Left hindlimb (tissue), 1 donor: ENCODE measurements around the gene STK31.
"Not testable (repeated sequence)": the region's sequence is repeated elsewhere in the genome, so short reads cannot be mapped to it uniquely, and the experiment has no call there.

Experiments
- DNase-seq: peaks from one replicate; pipeline ENCODE4 v3.0.0-alpha.2; 2018

Gene STK31

DNA sequence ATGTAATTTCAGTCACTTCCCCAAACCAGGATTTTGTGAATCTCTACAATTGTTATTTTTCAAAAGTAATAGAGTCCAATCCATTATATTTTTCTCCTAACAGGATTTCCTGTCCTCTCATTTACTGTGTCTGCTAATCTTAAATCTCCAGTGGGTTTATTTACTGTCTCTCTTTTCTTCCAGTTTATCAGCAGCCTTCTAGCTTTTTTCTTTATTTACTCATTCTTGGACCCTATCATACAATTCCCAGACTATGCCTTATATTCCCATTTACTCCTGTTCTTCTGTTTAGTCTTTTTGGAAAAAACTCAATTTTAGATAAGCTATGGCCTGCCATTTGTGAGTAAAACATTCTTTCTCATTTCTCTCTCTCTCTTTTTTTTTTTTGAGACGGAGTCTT, 94.7 kb downstream of the STK31 start:
- DNase-seq: no peak

DNA sequence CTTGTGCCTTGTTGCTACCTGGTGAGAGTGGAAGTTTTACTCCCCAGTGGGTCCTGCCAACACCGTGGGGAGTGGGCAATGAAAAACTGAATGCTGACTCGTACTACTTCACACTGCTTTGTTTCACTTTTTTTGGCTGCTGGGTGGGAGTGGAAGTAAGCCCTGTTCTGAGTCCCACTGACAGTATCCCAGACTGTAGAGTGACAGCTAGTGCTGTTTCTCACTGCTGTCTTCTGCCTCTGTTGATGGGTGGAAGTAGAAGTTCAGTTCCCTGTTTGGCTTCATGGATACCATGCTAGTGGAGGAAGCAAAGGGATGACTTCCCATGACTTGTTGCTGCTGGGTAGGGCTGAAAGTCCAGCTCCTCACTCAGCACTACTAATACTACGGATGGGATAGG, 98.4 kb downstream of the STK31 start:
- DNase-seq: no peak

DNA sequence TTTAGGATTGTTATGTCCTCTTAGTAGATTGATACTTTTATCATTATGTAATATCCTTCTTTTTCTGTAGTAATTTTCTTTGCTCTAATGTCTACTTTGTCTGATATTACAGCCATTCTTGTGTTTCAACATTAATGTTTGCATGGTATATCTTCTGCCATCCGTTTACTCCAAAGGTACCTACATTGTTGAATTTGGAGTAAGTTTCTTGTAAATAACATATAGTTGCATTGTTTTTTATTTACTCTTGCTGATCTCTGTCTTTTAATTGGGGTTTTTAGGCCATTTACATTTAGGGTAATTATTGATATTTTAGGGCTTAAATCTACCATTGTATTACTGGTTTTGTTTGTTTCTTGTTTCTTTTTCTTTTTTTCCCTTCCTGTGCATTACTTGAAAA, 100.1 kb downstream of the STK31 start:
- DNase-seq: no peak

DNA sequence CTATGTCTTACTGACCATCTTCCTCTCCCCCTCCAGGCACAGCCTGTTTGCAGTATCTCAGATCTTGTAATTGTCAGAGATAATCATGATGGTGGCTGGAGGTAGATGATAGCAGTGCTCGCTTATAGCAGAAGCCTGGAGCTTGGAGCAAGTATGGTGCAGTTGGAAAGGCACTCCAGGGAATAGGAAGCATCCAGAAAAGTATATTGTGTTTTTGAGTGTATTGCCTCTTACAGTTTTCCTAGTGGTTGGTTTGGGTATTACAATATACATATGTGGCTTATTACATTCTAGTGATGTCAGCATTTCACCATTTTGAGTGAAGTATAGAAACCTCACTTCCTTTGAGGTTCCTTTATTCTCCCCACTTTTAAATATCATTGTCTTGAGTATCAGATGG, 101.5 kb downstream of the STK31 start:
- no peak for DNase-seq

DNA sequence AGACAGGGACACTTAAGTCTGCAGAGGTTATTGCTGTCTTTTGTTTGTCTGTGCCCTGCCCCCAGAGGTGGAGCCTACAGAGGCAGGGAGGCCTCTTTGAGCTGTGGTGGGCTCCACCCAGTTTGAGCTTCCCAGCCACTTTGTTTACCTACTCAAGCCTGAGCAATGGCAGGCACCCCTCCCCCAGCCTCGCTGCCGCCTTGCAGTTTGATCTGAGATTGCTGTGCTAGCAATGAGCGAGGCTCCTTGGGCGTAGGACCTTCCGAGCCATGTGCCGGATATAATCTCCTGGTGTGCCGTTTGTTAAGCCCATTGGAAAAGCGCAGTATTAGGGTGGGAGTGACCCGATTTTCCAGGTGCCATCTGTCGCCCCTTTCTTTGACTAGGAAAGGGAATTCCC, 118.1 kb downstream of the STK31 start:
- not testable (repeated sequence) for DNase-seq

DNA sequence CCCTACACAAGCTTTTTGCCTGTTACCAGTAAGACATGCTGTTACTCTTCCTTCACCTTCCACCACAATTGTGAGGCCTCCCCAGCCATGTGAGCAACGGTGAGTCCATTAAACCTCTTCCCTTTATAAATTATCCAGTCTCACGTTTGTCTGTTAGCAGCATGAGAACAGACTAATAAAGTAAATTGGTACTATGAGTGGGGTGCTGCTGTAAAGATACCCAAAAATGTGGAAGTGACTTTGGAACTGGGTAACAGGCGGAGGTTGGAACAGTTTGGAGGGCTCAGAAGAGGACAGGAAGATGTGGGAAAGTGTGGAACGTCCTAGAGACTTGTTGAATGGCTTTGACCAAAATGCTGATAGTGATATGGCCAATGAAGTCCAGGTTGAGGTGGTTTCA, 122.7 kb downstream of the STK31 start:
- not testable (repeated sequence) for DNase-seq

DNA sequence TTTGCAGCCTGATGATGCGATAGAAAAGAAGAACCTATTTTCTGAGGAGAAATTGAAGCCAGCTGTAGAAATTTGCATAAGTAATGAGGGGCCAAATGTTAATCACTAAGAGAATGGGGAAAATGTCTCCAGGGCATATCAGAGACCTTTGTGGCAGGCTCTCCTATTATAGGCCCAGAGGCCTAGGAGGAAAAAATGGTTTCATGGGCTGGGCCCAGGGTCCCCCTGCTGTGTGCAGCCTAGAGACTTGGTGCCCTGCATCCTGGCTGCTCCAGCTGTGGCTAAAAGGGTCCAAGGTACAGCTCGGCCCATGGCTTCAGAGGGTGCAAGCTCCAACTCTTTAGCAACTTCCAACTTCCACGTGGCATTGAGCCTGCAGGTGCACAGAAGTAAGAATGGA, 123.4 kb downstream of the STK31 start:
- no peak for DNase-seq

DNA sequence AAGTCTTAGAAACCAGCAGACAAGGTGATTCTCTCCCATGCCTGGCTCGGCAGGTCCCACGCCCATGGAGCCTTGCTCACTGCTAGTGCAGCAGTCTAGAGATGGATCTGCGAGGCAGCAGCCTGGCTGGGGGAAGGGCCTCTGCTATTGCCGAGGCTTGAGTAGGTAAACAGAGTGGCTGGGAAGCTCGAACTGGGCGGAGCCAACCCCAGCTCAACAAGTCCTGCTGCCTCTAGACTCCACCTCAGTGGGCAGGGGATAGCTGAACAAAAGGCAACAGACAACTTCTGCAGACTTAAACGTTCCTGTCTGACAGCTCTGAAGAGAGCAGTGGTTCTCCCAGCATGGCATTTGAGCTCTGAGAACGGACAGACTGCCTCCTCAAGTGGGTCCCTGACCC, 134.8 kb downstream of the STK31 start:
- not testable (repeated sequence) for DNase-seq

DNA sequence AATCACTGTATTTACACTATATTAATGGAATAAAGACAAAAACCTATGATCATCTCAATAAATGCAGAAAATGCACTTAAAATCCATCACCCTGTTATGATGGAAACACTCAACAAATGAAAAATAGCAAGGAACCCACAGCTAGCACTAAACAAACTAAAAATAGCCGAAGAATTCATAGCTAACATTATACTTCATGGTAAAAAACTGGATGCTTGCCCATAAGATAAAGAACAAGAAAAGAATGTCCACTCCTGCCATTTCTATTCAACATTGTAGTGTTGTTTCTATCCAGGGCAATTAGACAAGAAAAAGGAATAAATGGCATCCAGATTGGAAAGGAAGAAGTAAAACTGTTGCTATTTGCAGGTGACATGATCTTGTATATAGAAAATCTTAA, 142.1 kb downstream of the STK31 start:
- no peak for DNase-seq

DNA sequence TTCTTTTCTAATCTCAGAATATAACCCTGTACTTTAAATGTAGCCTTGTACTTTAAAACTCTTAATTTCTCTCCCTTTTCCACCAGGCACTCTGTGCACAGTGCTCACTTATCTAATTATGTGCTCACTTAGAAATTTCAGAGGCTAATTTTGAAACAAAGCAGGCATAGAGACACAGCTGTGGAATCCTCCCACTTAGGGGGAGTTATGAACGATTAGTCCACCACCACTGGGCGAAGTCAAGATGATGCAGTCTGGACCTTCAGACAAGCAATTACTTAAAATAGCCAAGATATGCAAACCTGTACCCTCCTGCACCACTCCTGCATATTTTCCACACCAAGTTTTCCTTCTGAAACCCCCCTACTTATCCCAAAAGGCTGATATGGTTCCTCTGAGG, 143.0 kb downstream of the STK31 start:
- no peak for DNase-seq

DNA sequence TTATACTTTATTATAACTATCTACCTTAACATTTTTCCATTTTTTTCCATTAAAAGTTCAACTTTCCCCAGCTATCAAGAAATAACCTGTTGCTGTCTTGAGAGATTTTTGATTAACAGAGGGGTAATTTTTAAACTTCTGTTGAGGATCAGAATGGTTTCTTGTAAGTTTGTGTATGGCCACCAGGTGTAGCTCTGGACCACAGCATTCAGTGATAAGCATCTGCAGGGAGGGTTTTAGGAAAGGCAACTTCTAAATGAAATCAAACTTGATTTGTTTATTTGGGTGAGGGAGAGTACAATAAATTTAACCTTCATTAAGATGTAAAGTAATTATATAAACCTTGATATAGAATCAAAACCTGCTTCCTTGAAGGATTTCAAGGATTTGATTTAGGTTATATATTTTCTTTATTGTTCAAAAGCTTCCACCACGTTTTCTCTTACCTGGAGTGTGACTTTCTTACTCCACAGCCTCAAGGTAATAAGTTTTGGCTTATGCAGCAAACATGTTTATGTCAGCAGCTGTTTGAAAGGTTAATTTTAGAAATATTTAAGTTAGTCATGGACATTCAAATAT, 153.3 kb downstream of the STK31 start:
- no peak for DNase-seq

DNA sequence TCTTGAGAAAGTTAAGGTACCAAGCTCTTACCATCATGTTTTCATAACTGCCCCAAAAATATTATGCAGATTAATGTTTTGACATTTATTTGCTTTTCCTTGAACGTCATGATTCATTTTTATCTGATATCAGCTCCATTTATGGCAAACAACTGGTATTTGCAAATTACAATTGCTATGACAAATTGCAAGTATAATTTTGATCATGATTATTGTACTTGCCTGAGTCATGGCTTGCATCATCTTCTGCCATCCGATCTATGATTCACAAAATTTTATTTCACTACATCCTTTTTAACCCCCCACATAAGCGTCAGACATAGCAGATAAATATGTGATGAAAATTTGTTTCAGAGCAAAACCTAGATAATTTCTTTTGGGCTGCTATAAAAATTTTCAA, 155.0 kb downstream of the STK31 start:
- DNase-seq: no peak

DNA sequence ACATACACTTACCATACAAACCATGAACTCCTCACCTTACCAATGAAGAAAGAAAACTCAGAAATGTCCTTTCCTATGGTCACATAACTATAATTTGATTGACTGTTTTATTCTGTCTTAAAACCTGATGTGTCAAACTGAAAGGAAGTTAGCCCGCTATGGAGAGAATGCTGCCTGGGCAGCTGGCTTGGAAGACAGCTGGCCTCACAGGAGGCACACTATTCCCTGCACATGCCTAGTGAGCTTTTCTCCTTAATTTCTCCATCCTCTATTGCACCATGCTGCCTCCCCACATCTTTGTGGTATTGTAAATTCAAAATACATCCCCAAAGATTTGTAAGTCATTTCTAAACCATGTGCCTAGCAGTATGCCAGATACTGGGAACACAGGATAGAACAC, 163.3 kb downstream of the STK31 start:
- DNase-seq: no peak

DNA sequence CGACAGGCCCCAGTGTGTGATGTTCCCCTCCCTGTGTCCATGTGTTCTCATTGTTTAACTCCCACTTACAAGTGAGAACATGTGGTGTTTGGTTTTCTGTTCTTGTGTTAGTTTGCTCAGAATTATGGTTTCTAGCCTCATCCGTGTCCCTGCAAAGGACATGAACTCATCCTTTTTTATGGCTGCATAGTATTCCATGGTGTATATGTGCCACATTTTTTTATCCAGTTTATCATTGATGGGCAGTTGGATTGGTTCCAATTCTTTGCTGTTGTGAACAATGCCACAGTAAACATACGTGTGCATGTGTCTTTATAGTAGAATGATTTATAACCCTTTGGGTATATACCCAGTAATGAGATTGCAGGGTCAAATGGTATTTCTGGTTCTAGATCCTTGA, 166.5 kb downstream of the STK31 start:
- DNase-seq: not testable (repeated sequence)
